GM12878 (cell line): Measurements from ENCODE around the gene CYP2U1. TPM values are rescaled to one million over a fixed set of nuclear protein-coding genes. Genes with fewer than 3 reads are reported as not detected.

Source experiments
- ATAC-seq: fragments of 200-7000 bp; cut with Tn5 transposase; 3 replicates; pipeline ENCODE4 v1.9.1; 2020; ENCODE audit warnings: mild to moderate bottlenecking, moderate library complexity
- BruUV-seq: library from RNA; stranded (reverse); fragments of 400-500 nt; replicated peaks from 2 replicates; lab custom pipeline; 2021; lab: Mats Ljungman, UMichigan
- CTCF ChIA-PET: fragments of 300-600 bp; sonication (Branson Sonifier 250); formaldehyde crosslinking; extraction: SDS; loops from one replicate; lab custom pipeline; 2021; ENCODE audit warnings: inconsistent platforms; lab: Yijun Ruan, JAX
- POLR2A ChIA-PET: fragments of 350-600 bp; formaldehyde crosslinking; extraction: SDS; loops from one replicate; lab custom pipeline; 2021; ENCODE audit warnings: inconsistent platforms; lab: Charles Lee
- RAD21 ChIA-PET: fragments of 300-600 bp; sonication (Branson Sonifier 250); formaldehyde crosslinking; loops from one replicate; lab custom pipeline; 2023; ENCODE audit warnings: antibody characterized with exemption; ENCODE audit not compliant: unreplicated experiment; lab: Charles Lee
- SMC1A ChIA-PET: fragments of 300-600 bp; sonication (Branson Sonifier 250); formaldehyde crosslinking; loops from one replicate; lab custom pipeline; 2023; ENCODE audit not compliant: unreplicated experiment, uncharacterized antibody; lab: Charles Lee
- DNase-seq: peaks from one replicate; pipeline ENCODE4 v3.0.0-alpha.2; 2011; ENCODE audit warnings: low read depth, low spot score
- FAIRE-seq: peaks from 3 replicates; lab custom pipeline; 2011; peaks lifted over from hg19 to GRCh38; lab: Jason Lieb, UNC
- H2AFZ ChIP-seq: 2 replicates; pipeline ENCODE4 v1.6.0; 2011; ENCODE audit warnings: low read depth, low read length, control low read depth; ENCODE audit not compliant: control insufficient read depth
- H3K27ac ChIP-seq: 2 replicates; pipeline ENCODE4 v1.5.1; 2011; ENCODE audit warnings: control low read depth; ENCODE audit not compliant: control insufficient read depth, insufficient read depth
- H3K27me3 ChIP-seq, 2 experiments: replicated peaks in 1 of 2; 2 replicates each; pipeline versions ENCODE4 v1.6.0 to v1.6.1; 2011; ENCODE audit warnings: low read length in 1 of 2; ENCODE audit not compliant: control insufficient read depth in 2 of 2, insufficient read depth in 2 of 2
- H3K36me3 ChIP-seq, 2 experiments: 2 replicates each; pipeline ENCODE4 v1.5.1; 2011; ENCODE audit warnings: low read length in 1 of 2; ENCODE audit not compliant: control insufficient read depth in 2 of 2, insufficient read depth in 2 of 2
- H3K4me1 ChIP-seq: 2 replicates; pipeline ENCODE4 v1.6.1; 2011; ENCODE audit warnings: mild to moderate bottlenecking, low read length, moderate library complexity, mixed read lengths; ENCODE audit not compliant: control insufficient read depth, insufficient read depth
- H3K4me2 ChIP-seq: 2 replicates; pipeline ENCODE4 v1.6.0; 2011; ENCODE audit warnings: control low read depth; ENCODE audit not compliant: control insufficient read depth, insufficient read depth
- H3K4me3 ChIP-seq: fragments of 200-600 bp; sonication (generic); 2 replicates; pipeline ENCODE4 v1.5.1; 2016
- H3K79me2 ChIP-seq: 2 replicates; pipeline ENCODE4 v1.6.0; 2011; ENCODE audit warnings: low read length; ENCODE audit not compliant: control insufficient read depth, insufficient read depth
- H3K9ac ChIP-seq: 2 replicates; pipeline ENCODE4 v1.8.0; 2011; ENCODE audit warnings: low read length, control low read depth, mixed read lengths; ENCODE audit not compliant: control insufficient read depth, insufficient read depth
- H3K9me3 ChIP-seq: replicated peaks from 3 replicates; pipeline ENCODE4 v1.5.1; 2011; ENCODE audit warnings: mild to moderate bottlenecking, low read length; ENCODE audit not compliant: control insufficient read depth, insufficient read depth
- H4K20me1 ChIP-seq: 2 replicates; pipeline ENCODE4 v1.6.0; 2011; ENCODE audit not compliant: control insufficient read depth, insufficient read depth
- BCL11A ChIP-seq: IDR thresholded peaks from 2 replicates; pipeline ENCODE4 v1.6.1; 2011; ENCODE audit warnings: low read depth, low read length
- HDAC2 ChIP-seq: fragments of 200-600 bp; sonication (generic); IDR thresholded peaks from 2 replicates; pipeline ENCODE4 v1.6.1; 2017
- HDAC6 ChIP-seq: fragments of 200-600 bp; sonication (generic); IDR thresholded peaks from one replicate; pipeline ENCODE4 v1.8.0; 2017; ENCODE audit warnings: antibody characterized with exemption; ENCODE audit not compliant: unreplicated experiment
- LARP7 ChIP-seq: fragments of 450-650 bp; IDR thresholded peaks from 2 replicates; pipeline ENCODE4 v1.6.1; 2017; ENCODE audit warnings: mild to moderate bottlenecking
- NBN ChIP-seq: fragments of 450-650 bp; IDR thresholded peaks from 2 replicates; pipeline ENCODE4 v1.6.1; 2016
- SREBF2 ChIP-seq: IDR thresholded peaks from 2 replicates; pipeline ENCODE4 v1.6.1; 2012; ENCODE audit warnings: mild to moderate bottlenecking, low read length
- ZNF217 ChIP-seq: fragments of 450-650 bp; IDR thresholded peaks from 2 replicates; pipeline ENCODE4 v1.6.1; 2017; ENCODE audit warnings: antibody characterized with exemption, mild to moderate bottlenecking
- WGBS: methylation state at CpG from one replicate; pipeline ENCODE4 v1.1.6; 2016; ENCODE audit warnings: low lambda C conversion rate; ENCODE audit not compliant: insufficient replicate concordance, insufficient coverage; ENCODE audit errors: missing lambda C conversion rate; 5-methylcytosine and 5-hydroxymethylcytosine counted together
- in situ Hi-C: fragments of 300-500 bp; cut with MboI; formaldehyde crosslinking; loops from 9 replicates; pipeline ENCODE4 v1.14.3; 2018; ENCODE audit warnings: mixed read lengths
- intact Hi-C: fragments of 100-400 bp; cut with micrococcal nuclease; formaldehyde crosslinking; loops from one replicate; pipeline ENCODE4 v1.14.2; 2022; ENCODE audit not compliant: unreplicated experiment
- polyA plus RNA-seq, 11 experiments: library from polyadenylated mRNA; depleted of rRNA in 4 of 11; unstranded in 6 of 11; stranded (reverse) in 5 of 11; fragments of >200 nt; fragmentation: Nextera tagmentation in 4 of 11; fragmentation: Illumina TruSeq in 1 of 11; extraction: Ambion mirVana in 4 of 11; extraction: Trizol in 1 of 11; gene quantifications; 1 replicate in 1 of 11; 2 replicates in 10 of 11; pipeline versions ENCODE4 v1.2.1 to v1.2.3, GENCODE V29; 2011 to 2016; ENCODE audit warnings: inconsistent platforms in 2 of 11, missing spikeins in 2 of 11, low read depth in 1 of 11
- total RNA-seq, 4 experiments: library from RNA; depleted of rRNA in 3 of 4; stranded (reverse); fragments of >200 nt in 3 of 4; fragmentation: Illumina TruSeq in 1 of 4; extraction: Trizol in 1 of 4; gene quantifications; 2 replicates each; pipeline versions ENCODE4 v1.2.1 to v1.2.3, GENCODE V29; 2013 to 2021
- TF ChIP-seq, protein P1 (sequence below): fragments of 450-650 bp; IDR thresholded peaks from 2 replicates; pipeline ENCODE4 v1.6.1; 2018; ENCODE audit warnings: mild to moderate bottlenecking, low read depth, moderate library complexity; ENCODE audit not compliant: partially characterized antibody
- TF ChIP-seq, protein P2 (sequence below): IDR thresholded peaks from 2 replicates; pipeline ENCODE4 v1.6.1; 2011; ENCODE audit warnings: low read depth, mild to moderate bottlenecking, low read length, moderate library complexity, borderline replicate concordance; ENCODE audit errors: extremely low read depth
- TF ChIP-seq, protein P3 (sequence below): fragments of 450-650 bp; formaldehyde crosslinking; IDR thresholded peaks from 2 replicates; pipeline ENCODE4 v1.4.0; 2020; ENCODE audit warnings: mild to moderate bottlenecking, moderate library complexity
- TF ChIP-seq, protein P4 (sequence below): fragments of 450-650 bp; IDR thresholded peaks from 2 replicates; pipeline ENCODE4 v1.6.1; 2017; ENCODE audit warnings: low read depth, mild to moderate bottlenecking, moderate library complexity

Gene CYP2U1
- total and polyA plus RNA-seq, 10 of the 15 experiments (the other 5 are each of a cell fraction or from before 2014, with no cell fraction given), result 0.41 to 3.4 (median 2.9) TPM

DNA sequence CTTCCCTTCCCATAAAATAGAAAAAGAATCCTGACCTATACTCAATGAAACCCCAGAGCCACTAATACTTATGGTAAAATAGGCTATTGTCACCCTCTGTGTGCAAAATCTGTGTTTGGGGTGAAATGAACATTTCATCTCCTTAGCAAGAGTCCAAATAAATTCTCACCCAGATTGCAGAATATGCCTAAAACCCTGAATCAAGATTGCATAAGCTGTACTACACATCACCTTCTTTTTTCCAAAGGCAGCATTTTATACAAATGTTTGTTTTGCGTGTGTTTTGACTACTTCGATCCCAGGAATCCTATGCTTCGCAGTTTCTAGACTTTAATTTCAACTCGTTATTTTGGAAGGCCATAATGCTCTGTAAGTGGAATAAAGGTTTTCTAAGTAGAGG lies 46.1 kb downstream of the CYP2U1 start (continued):
- TF ChIP-seq, protein P1, sequence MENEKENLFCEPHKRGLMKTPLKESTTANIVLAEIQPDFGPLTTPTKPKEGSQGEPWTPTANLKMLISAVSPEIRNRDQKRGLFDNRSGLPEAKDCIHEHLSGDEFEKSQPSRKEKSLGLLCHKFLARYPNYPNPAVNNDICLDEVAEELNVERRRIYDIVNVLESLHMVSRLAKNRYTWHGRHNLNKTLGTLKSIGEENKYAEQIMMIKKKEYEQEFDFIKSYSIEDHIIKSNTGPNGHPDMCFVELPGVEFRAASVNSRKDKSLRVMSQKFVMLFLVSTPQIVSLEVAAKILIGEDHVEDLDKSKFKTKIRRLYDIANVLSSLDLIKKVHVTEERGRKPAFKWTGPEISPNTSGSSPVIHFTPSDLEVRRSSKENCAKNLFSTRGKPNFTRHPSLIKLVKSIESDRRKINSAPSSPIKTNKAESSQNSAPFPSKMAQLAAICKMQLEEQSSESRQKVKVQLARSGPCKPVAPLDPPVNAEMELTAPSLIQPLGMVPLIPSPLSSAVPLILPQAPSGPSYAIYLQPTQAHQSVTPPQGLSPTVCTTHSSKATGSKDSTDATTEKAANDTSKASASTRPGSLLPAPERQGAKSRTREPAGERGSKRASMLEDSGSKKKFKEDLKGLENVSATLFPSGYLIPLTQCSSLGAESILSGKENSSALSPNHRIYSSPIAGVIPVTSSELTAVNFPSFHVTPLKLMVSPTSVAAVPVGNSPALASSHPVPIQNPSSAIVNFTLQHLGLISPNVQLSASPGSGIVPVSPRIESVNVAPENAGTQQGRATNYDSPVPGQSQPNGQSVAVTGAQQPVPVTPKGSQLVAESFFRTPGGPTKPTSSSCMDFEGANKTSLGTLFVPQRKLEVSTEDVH, result no peak
- no peak for TF ChIP-seq HDAC6

DNA sequence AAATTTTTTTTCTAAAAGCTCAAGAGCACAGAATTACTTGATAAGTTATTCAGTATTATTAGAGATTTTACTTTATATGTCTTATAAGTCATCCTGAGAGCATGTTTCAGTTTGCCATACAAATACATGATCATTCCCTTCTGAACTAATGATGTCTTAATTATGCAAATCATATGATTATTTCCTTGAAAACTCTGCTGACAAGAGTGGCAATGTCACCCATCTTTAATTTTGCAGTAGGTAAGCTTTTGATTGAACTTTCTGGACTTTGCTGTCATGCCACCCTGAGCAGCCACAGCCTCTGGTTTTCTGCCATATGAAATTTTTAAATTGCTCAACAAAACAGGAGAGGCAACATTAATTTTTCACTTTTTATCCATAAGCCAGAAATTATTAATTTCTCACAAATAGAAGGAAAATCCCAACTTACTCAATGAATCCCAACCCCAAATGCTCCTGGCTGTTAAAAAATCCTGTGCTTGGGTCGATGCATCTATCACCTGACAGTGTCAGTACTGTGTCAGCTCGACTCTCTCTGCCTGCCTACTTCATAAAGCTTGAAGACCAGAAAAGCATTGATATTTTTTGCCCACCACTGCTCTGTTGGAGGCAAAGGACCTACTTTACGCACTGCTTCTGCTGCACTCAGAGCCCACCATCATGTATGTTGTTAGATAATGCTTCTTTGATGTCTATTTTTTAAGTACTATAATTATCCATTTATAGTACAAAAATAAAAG lies 46.8 kb downstream of the CYP2U1 start:
- no peak for ATAC-seq
- CTCF ChIA-PET, result no interaction called here
- no TSS peak for BruUV-seq
- no peak overlapping the region for H3K9ac ChIP-seq
- FAIRE-seq, result no peak
- RAD21 ChIA-PET, result no interaction called here
- no peaks in the 10 kb centered on the region for H4K20me1 ChIP-seq
- SMC1A ChIA-PET, result interaction anchor here (0.8 kb wide), 1 partner anchor 17 kb away, joined by 3 read pairs; no protein-coding TSS in a partner anchor
- no peaks in the 10 kb centered on the region for H3K4me1 ChIP-seq
- H3K4me2 ChIP-seq, result no peak overlapping the region
- intact Hi-C loops (no loop called here), in situ Hi-C loops (no loop called here)
- H3K79me2 ChIP-seq, result no peaks in the 10 kb centered on the region
- POLR2A ChIA-PET, result no interaction called here
- H3K27me3 ChIP-seq, result no peaks in the 10 kb centered on the region
- no peak overlapping the region for H3K27ac ChIP-seq
- no peak for DNase-seq
- no peaks in the 10 kb centered on the region for H3K36me3 ChIP-seq
- TF ChIP-seq LARP7 (no peak), SREBF2 (no peak), NBN (no peak), ZNF217 (no peak), BCL11A (no peak), HDAC2 (no peak)
- TF ChIP-seq, protein P2, sequence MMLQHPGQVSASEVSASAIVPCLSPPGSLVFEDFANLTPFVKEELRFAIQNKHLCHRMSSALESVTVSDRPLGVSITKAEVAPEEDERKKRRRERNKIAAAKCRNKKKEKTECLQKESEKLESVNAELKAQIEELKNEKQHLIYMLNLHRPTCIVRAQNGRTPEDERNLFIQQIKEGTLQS, result no peak
- TF ChIP-seq, protein P3, sequence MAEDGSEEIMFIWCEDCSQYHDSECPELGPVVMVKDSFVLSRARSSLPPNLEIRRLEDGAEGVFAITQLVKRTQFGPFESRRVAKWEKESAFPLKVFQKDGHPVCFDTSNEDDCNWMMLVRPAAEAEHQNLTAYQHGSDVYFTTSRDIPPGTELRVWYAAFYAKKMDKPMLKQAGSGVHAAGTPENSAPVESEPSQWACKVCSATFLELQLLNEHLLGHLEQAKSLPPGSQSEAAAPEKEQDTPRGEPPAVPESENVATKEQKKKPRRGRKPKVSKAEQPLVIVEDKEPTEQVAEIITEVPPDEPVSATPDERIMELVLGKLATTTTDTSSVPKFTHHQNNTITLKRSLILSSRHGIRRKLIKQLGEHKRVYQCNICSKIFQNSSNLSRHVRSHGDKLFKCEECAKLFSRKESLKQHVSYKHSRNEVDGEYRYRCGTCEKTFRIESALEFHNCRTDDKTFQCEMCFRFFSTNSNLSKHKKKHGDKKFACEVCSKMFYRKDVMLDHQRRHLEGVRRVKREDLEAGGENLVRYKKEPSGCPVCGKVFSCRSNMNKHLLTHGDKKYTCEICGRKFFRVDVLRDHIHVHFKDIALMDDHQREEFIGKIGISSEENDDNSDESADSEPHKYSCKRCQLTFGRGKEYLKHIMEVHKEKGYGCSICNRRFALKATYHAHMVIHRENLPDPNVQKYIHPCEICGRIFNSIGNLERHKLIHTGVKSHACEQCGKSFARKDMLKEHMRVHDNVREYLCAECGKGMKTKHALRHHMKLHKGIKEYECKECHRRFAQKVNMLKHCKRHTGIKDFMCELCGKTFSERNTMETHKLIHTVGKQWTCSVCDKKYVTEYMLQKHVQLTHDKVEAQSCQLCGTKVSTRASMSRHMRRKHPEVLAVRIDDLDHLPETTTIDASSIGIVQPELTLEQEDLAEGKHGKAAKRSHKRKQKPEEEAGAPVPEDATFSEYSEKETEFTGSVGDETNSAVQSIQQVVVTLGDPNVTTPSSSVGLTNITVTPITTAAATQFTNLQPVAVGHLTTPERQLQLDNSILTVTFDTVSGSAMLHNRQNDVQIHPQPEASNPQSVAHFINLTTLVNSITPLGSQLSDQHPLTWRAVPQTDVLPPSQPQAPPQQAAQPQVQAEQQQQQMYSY (CRISPR knock-in tag), result no peak
- TF ChIP-seq, protein P4, sequence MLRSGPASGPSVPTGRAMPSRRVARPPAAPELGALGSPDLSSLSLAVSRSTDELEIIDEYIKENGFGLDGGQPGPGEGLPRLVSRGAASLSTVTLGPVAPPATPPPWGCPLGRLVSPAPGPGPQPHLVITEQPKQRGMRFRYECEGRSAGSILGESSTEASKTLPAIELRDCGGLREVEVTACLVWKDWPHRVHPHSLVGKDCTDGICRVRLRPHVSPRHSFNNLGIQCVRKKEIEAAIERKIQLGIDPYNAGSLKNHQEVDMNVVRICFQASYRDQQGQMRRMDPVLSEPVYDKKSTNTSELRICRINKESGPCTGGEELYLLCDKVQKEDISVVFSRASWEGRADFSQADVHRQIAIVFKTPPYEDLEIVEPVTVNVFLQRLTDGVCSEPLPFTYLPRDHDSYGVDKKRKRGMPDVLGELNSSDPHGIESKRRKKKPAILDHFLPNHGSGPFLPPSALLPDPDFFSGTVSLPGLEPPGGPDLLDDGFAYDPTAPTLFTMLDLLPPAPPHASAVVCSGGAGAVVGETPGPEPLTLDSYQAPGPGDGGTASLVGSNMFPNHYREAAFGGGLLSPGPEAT, result no peak
- WGBS, result 19% methylated on average over 3 of the region's 3 CpGs
- H3K9me3 ChIP-seq, result no peaks in the 10 kb centered on the region; the same call in 2 of the 3 replicates
- H2AFZ ChIP-seq, result no peak overlapping the region
- no peak overlapping the region for H3K4me3 ChIP-seq
